ENCODE data around the gene INPP4A.

DNA sequence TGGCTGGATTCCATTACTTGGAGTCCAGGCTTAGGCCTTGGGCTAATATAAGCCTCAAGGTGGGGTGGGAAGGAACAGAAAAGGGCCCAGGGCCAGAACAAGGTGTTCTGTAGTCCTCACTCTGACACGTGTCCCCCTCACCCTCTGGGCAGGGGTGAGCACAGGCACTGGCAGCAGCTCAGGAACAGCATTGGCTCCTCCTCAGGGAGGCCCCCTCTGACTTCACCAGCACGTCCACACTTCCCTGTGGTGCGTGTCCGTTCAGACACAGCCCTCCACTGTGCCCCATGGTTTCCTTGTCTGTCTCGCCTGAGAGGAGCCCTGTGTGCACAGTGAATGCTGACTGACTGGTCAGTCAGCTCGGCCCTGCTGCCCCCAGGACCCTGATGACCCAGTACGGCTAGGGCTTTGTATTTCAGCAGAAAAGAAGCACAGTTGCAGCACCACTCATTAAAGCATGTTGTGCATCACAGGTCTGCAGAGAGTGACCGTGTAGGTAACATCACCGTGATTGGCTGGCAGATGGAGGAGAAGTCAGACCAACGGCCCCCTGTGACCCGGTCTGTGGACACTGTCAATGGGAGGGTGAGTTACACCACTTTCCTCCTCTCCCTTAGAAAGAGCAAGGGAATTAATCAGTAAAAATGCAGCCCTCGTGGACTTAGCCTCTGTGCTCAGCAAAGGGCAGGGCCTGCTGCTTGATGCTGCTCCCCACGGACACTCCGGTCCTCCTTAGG is 92.9 kb downstream of the INPP4A start:
- TF ChIP-seq POLR2AphosphoS5 (IDR thresholded peaks at IDR 0.05; ENCODE audit: low read length) (no peak), EP300 (IDR thresholded peaks at IDR 0.05; ENCODE audit: borderline replicate concordance in 1 of 2, control insufficient read depth in 1 of 2, low read depth in 2 of 2, low read length in 2 of 2) (no peak), EZH2 (IDR thresholded peaks at IDR 0.05; ENCODE audit: borderline replicate concordance, control insufficient read depth, low read depth, low read length) (no peak), ZNF274 (IDR thresholded peaks at IDR 0.05; ENCODE audit: insufficient read depth, insufficient read length) (no peak), POLR2A (IDR thresholded peaks at IDR 0.05; ENCODE audit: low read depth, low read length) (no peak), TAF1 (IDR thresholded peaks at IDR 0.05; ENCODE audit: borderline replicate concordance, low read depth, low read length) (no peak), ZNF24 (IDR thresholded peaks at IDR 0.05) (no peak), CREM (IDR thresholded peaks at IDR 0.05; ENCODE audit: low read depth) (no peak), CEBPB (IDR thresholded peaks at IDR 0.05; ENCODE audit: borderline replicate concordance in 1 of 2, low read depth in 2 of 2, low read length in 2 of 2) (no peak), SUZ12 (IDR thresholded peaks at IDR 0.05; ENCODE audit: unreplicated experiment) (no peak), CTCF (IDR thresholded peaks at IDR 0.05 in 2 of 3, conservative IDR thresholded peaks at IDR 0.05 in 1 of 3; ENCODE audit: control insufficient read depth in 2 of 3, extremely low read depth in 1 of 3, insufficient read depth in 1 of 3, low read depth in 3 of 3, low read length in 3 of 3) (no peak)

Measured in GM12878 (cell line).